GM06990 (cell line): Measurements from ENCODE around the gene PDCD6IP.
A peak's percentile ranks its signal among the peaks of the same experiment; 100 is the strongest.
"Not testable (repeated sequence)": the region's sequence is repeated elsewhere in the genome, so short reads cannot be mapped to it uniquely, and the experiment has no call there.

Experiments
- DNase-seq: peaks from one replicate; pipeline ENCODE4 v3.0.0-alpha.2; 2011; ENCODE audit not compliant: insufficient read length; ENCODE audit errors: extremely low read depth
- H3K27me3 ChIP-seq: replicated peaks from 2 replicates; pipeline ENCODE4 v1.6.0; 2011; ENCODE audit warnings: low read length; ENCODE audit not compliant: control insufficient read depth, insufficient read depth
- H3K36me3 ChIP-seq: 2 replicates; pipeline ENCODE4 v1.5.1; 2011; ENCODE audit warnings: low read length; ENCODE audit not compliant: control insufficient read depth, insufficient read depth
- H3K4me3 ChIP-seq: replicated peaks from 2 replicates; pipeline ENCODE4 v1.5.1; 2011; ENCODE audit warnings: low read depth, mild to moderate bottlenecking, control low read depth, low read length
- TF ChIP-seq, protein P1 (sequence below): IDR thresholded peaks from 2 replicates; pipeline ENCODE4 v1.5.1; 2011; ENCODE audit warnings: low read length, control low read depth, mild to moderate bottlenecking, inconsistent platforms; ENCODE audit not compliant: insufficient read depth, poor library complexity, severe bottlenecking

PDCD6IP gene

DNA sequence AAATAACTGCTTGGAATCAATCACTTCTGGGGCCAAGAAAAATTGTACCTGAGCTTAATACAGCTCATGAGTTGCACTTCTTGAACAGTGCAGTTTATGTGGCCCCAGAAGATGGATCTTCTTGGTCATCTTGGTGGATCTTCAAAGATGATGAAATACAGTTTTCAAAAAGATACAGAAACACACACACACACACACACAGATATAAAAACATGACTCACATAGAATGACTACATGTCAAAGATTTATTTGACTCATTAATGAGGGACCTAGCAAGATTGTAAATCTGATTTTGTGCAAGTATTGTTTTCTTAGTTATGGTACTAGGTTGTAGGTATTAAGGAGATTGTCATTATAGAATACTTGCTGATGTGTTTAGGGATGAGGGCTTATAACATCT lies 32.6 kb downstream of the PDCD6IP start:
- TF ChIP-seq, protein P1, sequence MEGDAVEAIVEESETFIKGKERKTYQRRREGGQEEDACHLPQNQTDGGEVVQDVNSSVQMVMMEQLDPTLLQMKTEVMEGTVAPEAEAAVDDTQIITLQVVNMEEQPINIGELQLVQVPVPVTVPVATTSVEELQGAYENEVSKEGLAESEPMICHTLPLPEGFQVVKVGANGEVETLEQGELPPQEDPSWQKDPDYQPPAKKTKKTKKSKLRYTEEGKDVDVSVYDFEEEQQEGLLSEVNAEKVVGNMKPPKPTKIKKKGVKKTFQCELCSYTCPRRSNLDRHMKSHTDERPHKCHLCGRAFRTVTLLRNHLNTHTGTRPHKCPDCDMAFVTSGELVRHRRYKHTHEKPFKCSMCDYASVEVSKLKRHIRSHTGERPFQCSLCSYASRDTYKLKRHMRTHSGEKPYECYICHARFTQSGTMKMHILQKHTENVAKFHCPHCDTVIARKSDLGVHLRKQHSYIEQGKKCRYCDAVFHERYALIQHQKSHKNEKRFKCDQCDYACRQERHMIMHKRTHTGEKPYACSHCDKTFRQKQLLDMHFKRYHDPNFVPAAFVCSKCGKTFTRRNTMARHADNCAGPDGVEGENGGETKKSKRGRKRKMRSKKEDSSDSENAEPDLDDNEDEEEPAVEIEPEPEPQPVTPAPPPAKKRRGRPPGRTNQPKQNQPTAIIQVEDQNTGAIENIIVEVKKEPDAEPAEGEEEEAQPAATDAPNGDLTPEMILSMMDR: no peak
- peaks cover 3% of the 10 kb centered on the region for H3K36me3 ChIP-seq
- DNase-seq: no peak
- no peak overlapping the region for H3K4me3 ChIP-seq
- H3K27me3 ChIP-seq: no peaks in the 10 kb centered on the region

DNA sequence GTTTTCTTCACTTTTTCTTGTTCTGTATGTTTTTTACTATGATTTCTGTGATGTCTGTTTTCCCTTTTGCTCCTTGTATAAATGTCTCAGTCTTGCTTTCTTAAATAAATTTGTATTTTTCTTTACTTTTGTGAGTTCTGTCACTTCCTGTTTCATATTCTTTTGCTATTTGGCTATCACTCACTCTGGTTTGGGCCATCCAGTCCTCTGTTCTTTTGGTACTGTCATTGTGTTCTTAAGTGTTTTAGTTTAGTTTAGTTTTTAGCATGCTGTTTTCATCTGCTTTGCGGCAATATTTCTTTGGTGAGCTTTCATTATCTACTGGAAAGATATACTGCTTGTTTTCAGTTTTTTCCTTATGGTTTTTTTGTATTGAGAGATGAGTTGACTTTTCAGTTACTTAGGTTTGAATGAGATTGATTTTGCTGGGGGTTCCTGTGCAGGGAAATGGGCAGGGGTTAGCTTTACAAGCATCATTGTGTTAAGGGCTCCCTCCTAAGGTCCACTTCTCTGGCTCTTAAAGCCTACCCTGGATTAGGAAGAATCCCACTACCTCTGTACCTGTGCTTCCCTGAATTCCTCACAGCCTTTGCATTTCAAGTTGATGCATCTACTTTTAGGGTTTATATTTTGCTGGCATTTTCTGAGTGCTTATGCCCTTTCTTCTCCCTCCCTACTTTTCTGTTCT lies 35.1 kb downstream of the PDCD6IP start:
- Histone ChIP-seq H3K36me3 (no peaks in the 10 kb centered on the region; the same call in 1 of the 2 replicates), H3K27me3 (no peaks in the 10 kb centered on the region), H3K4me3 (no peak overlapping the region)
- TF ChIP-seq, protein P1: no peak
- DNase-seq: no peak

- DNase-seq: peak; percentile 1
- no peaks in the 10 kb centered on the region; the same call in 1 of the 2 replicates for H3K36me3 ChIP-seq
- TF ChIP-seq, protein P1: no peak
- H3K4me3 ChIP-seq: no peak overlapping the region
- no peaks in the 10 kb centered on the region for H3K27me3 ChIP-seq
Observed at GRCh38 chr3:33834096-33834453, 35.6 kb downstream of the PDCD6IP start.

DNA sequence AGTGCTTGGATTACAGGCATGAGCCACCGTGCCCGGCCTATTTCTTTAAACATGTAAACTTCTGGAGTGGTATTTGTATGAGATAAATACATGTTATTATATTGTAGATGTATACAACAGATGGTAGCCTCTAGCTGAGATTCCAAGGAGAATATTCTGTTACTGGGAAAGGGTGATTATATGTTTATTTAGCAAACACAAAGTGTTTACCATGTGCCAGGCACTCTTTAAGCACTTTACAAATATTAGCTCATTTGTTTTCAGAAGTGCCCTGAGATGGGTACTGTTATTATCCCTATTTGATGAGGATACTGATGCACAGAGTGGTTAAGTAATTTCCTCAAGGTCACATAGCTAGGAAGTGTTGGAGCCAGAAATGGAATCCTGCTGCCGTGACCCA lies 38.8 kb downstream of the PDCD6IP start:
- not testable (repeated sequence) for H3K4me3 ChIP-seq, H3K36me3 ChIP-seq, DNase-seq, H3K27me3 ChIP-seq

GRCh38 chr3:33839283-33839682 lies 40.9 kb downstream of the PDCD6IP start:
- H3K36me3 ChIP-seq: no peaks in the 10 kb centered on the region; the same call in 1 of the 2 replicates
- DNase-seq: no peak
- TF ChIP-seq, protein P1: no peak

DNA sequence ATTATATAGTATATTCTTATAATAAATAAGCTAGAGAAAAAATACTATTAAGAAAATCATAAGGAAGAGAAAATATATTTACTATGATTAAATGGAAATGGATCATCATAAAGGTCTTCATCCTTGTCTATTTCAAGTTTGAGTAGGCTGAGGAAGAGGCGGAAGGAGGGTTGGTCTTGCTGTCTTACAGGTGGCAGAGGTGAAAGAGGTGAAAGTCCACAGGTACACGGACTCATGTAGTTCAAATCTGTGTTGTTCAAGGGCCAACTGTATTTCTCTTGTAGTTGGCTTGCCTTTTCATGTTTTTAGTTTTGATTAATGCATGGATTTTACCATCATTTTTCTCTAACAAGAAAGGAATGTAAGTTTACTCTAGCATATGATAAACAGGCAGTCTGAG lies 41.7 kb downstream of the PDCD6IP start:
- TF ChIP-seq, protein P1: no peak
- no peak overlapping the region for H3K4me3 ChIP-seq
- H3K36me3 ChIP-seq: no peaks in the 10 kb centered on the region; the same call in none of the 2 replicates
- no peaks in the 10 kb centered on the region for H3K27me3 ChIP-seq
- DNase-seq: no peak

More at GRCh38 chr3:33839283-33839682, 40.9 kb downstream of the PDCD6IP start:
- H3K4me3 ChIP-seq: no peak overlapping the region
- H3K27me3 ChIP-seq: no peaks in the 10 kb centered on the region
